K562 (cell line): ENCODE data around the gene SMARCA4. TPM values are rescaled to one million over a fixed set of nuclear protein-coding genes. Genes with fewer than 3 reads are reported as not detected.

Experiments used
- CBX3 ChIP-seq, 2 experiments: IDR thresholded peaks; 1 replicate in 1 of 2; 2 replicates in 1 of 2; pipeline ENCODE4 v1.6.1; 2012; ENCODE audit warnings: inconsistent platforms in 2 of 2, low read length in 2 of 2, borderline replicate concordance in 1 of 2, control low read depth in 1 of 2
- CREB1 ChIP-seq, 2 experiments: sonication (generic) in 1 of 2; formaldehyde crosslinking in 1 of 2; IDR thresholded peaks; 2 replicates each; pipeline versions ENCODE4 v1.6.1 to v1.8.0; 2012 to 2022; ENCODE audit warnings: inconsistent platforms in 1 of 2, mild to moderate bottlenecking in 1 of 2, missing genetic modification reagents in 1 of 2, moderate library complexity in 1 of 2
- DDX20 ChIP-seq: fragments of 450-650 bp; IDR thresholded peaks from 2 replicates; pipeline ENCODE4 v1.6.1; 2016; ENCODE audit warnings: missing genetic modification characterization, low read depth, mild to moderate bottlenecking, missing compliant biosample characterization, moderate library complexity
- FOS ChIP-seq: IDR thresholded peaks from 3 replicates; pipeline ENCODE4 v1.6.1; 2011; ENCODE audit not compliant: insufficient read length; ENCODE audit errors: extremely low read depth
- GATAD2A ChIP-seq: fragments of 450-650 bp; IDR thresholded peaks from 2 replicates; pipeline ENCODE4 v1.6.1; 2017
- HDGF ChIP-seq: fragments of 450-650 bp; IDR thresholded peaks from 2 replicates; pipeline ENCODE4 v1.6.1; 2016
- KAT8 ChIP-seq: fragments of 450-650 bp; IDR thresholded peaks from 2 replicates; pipeline ENCODE4 v1.6.1; 2016; ENCODE audit warnings: low read depth, mild to moderate bottlenecking
- PHTF2 ChIP-seq: fragments of 250-450 bp; sonication (Bioruptor Pico); IDR thresholded peaks from 2 replicates; pipeline ENCODE4 v1.5.0; 2021; ENCODE audit warnings: mild to moderate bottlenecking
- THAP12 ChIP-seq: fragments of 250-450 bp; sonication (Bioruptor Pico); IDR thresholded peaks from 2 replicates; pipeline ENCODE4 v1.9.0; 2021; ENCODE audit warnings: mild to moderate bottlenecking, inconsistent platforms
- UBTF ChIP-seq, 2 experiments: IDR thresholded peaks; 2 replicates each; pipeline ENCODE4 v1.6.1; 2012; ENCODE audit warnings: improper control_type of control experiment in 2 of 2, low read depth in 2 of 2, low read length in 2 of 2, borderline replicate concordance in 1 of 2
- ZNF140 ChIP-seq: fragments of 250-450 bp; sonication (Bioruptor Pico); IDR thresholded peaks from 2 replicates; pipeline ENCODE4 v1.8.0; 2021; ENCODE audit warnings: moderate library complexity, mild to moderate bottlenecking, inconsistent platforms
- ZNF146 ChIP-seq: IDR thresholded peaks from one replicate; pipeline ENCODE4 v1.6.1; 2018; ENCODE audit warnings: missing compliant biosample characterization; ENCODE audit not compliant: unreplicated experiment
- ZNF280A ChIP-seq: fragments of 450-650 bp; IDR thresholded peaks from 2 replicates; pipeline ENCODE4 v1.6.1; 2018; ENCODE audit warnings: mild to moderate bottlenecking, low read depth; ENCODE audit not compliant: partially characterized antibody
- ZNF316 ChIP-seq: fragments of 450-650 bp; IDR thresholded peaks from 2 replicates; pipeline ENCODE4 v1.6.1; 2016
- ZNF398 ChIP-seq: fragments of 250-450 bp; sonication (Bioruptor Pico); IDR thresholded peaks from 2 replicates; pipeline ENCODE4 v1.8.0; 2021; ENCODE audit warnings: moderate library complexity, mild to moderate bottlenecking, inconsistent platforms
- ZNF639 ChIP-seq, 2 experiments: fragments of 200-800 bp in 1 of 2; sonication (Bioruptor generic) in 1 of 2; sonication (generic) in 1 of 2; formaldehyde crosslinking in 1 of 2; IDR thresholded peaks in 1 of 2; conservative IDR thresholded peaks in 1 of 2; 2 replicates each; pipeline versions ENCODE4 v1.5.0 to v1.6.1; 2016 to 2020; ENCODE audit warnings: missing compliant biosample characterization in 1 of 2, missing genetic modification characterization in 1 of 2, missing genetic modification reagents in 1 of 2
- ZNF778 ChIP-seq: fragments of 450-650 bp; formaldehyde crosslinking; IDR thresholded peaks from 2 replicates; pipeline ENCODE4 v1.4.0; 2020; ENCODE audit warnings: mild to moderate bottlenecking, moderate library complexity
- ZNF830 ChIP-seq: fragments of 250-450 bp; sonication (Bioruptor Pico); IDR thresholded peaks from 2 replicates; pipeline ENCODE4 v1.5.0; 2021; ENCODE audit warnings: mild to moderate bottlenecking
- polyA plus RNA-seq, 8 experiments: library from polyadenylated mRNA; depleted of rRNA in 4 of 8; stranded (reverse) in 5 of 8; unstranded in 3 of 8; fragments of >200 nt; fragmentation: Nextera tagmentation in 2 of 8; fragmentation: Illumina TruSeq in 1 of 8; extraction: Ambion mirVana in 2 of 8; extraction: Trizol in 1 of 8; gene quantifications; 2 replicates each; pipeline versions ENCODE4 v1.2.1 to v1.2.3, GENCODE V29; 2011 to 2014; ENCODE audit warnings: inconsistent platforms in 1 of 8, missing spikeins in 1 of 8
- total RNA-seq, 7 experiments: library from RNA; depleted of rRNA in 6 of 7; stranded (reverse); fragments of >200 nt in 6 of 7; fragmentation: Illumina TruSeq in 2 of 7; extraction: Trizol in 2 of 7; gene quantifications; 2 replicates each; pipeline versions ENCODE4 v1.2.1 to v1.2.3, GENCODE V29; 2011 to 2021; ENCODE audit warnings: low replicate concordance in 1 of 7

The SMARCA4 gene
- total and polyA plus RNA-seq, 9 of the 15 experiments (the other 6 are each of a cell fraction or from before 2014, with no cell fraction given), result 19.3 to 207 (median 52.1) TPM

- TF ChIP-seq ZNF398 (CRISPR knock-in tag) (no peak), KAT8 (no peak), ZNF140 (no peak), ZNF639 (CRISPR knock-in tag; conservative IDR thresholded peaks at IDR 0.05 in 1 of 2, IDR thresholded peaks at IDR 0.05 in 1 of 2) (peak in 1 of 2 experiments; percentile 21; a peak in 1 of 4 replicates), ZNF280A (no peak), ZNF830 (CRISPR knock-in tag) (no peak), ZNF316 (no peak), ZNF146 (CRISPR knock-in tag) (no peak), HDGF (no peak), FOS (peak; percentile 18), DDX20 (tag) (no peak), PHTF2 (CRISPR knock-in tag) (no peak), CBX3 (IDR thresholded peaks at IDR 0.05; ENCODE audit: borderline replicate concordance in 1 of 2, low read length in 2 of 2) (no peak), THAP12 (CRISPR knock-in tag) (peak; percentile 90), ZNF778 (no peak), CREB1 (IDR thresholded peaks at IDR 0.05) (peak; percentile 52; the same call in 1 of the 2 replicates), CREB1 (CRISPR knock-in tag; IDR thresholded peaks at IDR 0.05) (no peak), UBTF (IDR thresholded peaks at IDR 0.05; ENCODE audit: borderline replicate concordance in 1 of 2, low read depth in 2 of 2, low read length in 2 of 2) (no peak; a peak in 1 of 4 replicates), GATAD2A (no peak)
Measured at GRCh38 chr19:11090264-11090996, 129.6 kb downstream of the SMARCA4 start (continued).
